Caco-2 (cell line): Measurements from ENCODE around the gene PDSS2. TPM values are rescaled to one million over a fixed set of nuclear protein-coding genes. Genes with fewer than 3 reads are reported as not detected.

Source experiments
- BruUV-seq: library from RNA; stranded (reverse); fragments of 400-500 nt; replicated peaks from 2 replicates; lab custom pipeline; 2021; lab: Mats Ljungman, UMichigan
- CTCF ChIA-PET: fragments of 300-600 bp; sonication (Branson Sonifier 250); formaldehyde crosslinking; loops from one replicate; lab custom pipeline; 2022; ENCODE audit warnings: antibody characterized with exemption; lab: Charles Lee
- POLR2A ChIA-PET: fragments of 300-600 bp; sonication (Branson Sonifier 250); formaldehyde crosslinking; loops from one replicate; lab custom pipeline; 2022; ENCODE audit warnings: antibody characterized with exemption; lab: Charles Lee
- DNase-seq, 2 experiments: peaks; one replicate each; pipeline versions ENCODE4 v3.0.0 to v3.0.0-alpha.2; 2020 to 2022
- H3K27me3 ChIP-seq: replicated peaks from 2 replicates; pipeline ENCODE4 v1.6.0; 2011; ENCODE audit warnings: low read length; ENCODE audit not compliant: control insufficient read depth, insufficient read depth
- H3K36me3 ChIP-seq: 2 replicates; pipeline ENCODE4 v1.5.1; 2011; ENCODE audit warnings: low read length; ENCODE audit not compliant: control insufficient read depth, insufficient read depth
- H3K4me1 ChIP-seq: fragments of 250-450 bp; sonication (Bioruptor Pico); 2 replicates; pipeline ENCODE4 v1.5.1; 2020; ENCODE audit warnings: mild to moderate bottlenecking
- H3K4me3 ChIP-seq: 2 replicates; pipeline ENCODE4 v1.5.1; 2011; ENCODE audit warnings: low read depth, mild to moderate bottlenecking, control low read depth, low read length
- H3K9me3 ChIP-seq: fragments of 250-450 bp; sonication (Bioruptor Pico); 2 replicates; pipeline ENCODE4 v1.5.1; 2020; ENCODE audit warnings: mild to moderate bottlenecking, moderate library complexity
- H3K27ac Mint-ChIP-seq: one replicate; pipeline ENCODE4 v1.8.0; 2022; ENCODE audit warnings: mixed read lengths; ENCODE audit not compliant: unreplicated experiment
- H3K27me3 Mint-ChIP-seq: one replicate; pipeline ENCODE4 v1.8.0; 2022; ENCODE audit warnings: mixed read lengths; ENCODE audit not compliant: insufficient read depth, unreplicated experiment
- H3K36me3 Mint-ChIP-seq: one replicate; pipeline ENCODE4 v1.8.0; 2022; ENCODE audit warnings: mild to moderate bottlenecking, mixed read lengths; ENCODE audit not compliant: insufficient read depth, unreplicated experiment
- H3K4me1 Mint-ChIP-seq: one replicate; pipeline ENCODE4 v1.8.0; 2022; ENCODE audit warnings: low read depth, mixed read lengths; ENCODE audit not compliant: unreplicated experiment
- H3K4me3 Mint-ChIP-seq: one replicate; pipeline ENCODE4 v1.8.0; 2022; ENCODE audit warnings: mild to moderate bottlenecking, moderate library complexity, mixed read lengths; ENCODE audit not compliant: unreplicated experiment
- H3K9me3 Mint-ChIP-seq: one replicate; pipeline ENCODE4 v1.8.0; 2022; ENCODE audit warnings: mixed read lengths; ENCODE audit not compliant: unreplicated experiment
- intact Hi-C: fragments of 100-400 bp; cut with micrococcal nuclease; formaldehyde crosslinking; loops from one replicate; pipeline ENCODE4 v1.10.0; 2022; ENCODE audit not compliant: unreplicated experiment
- total RNA-seq: library from RNA; stranded (reverse); gene quantifications from 2 replicates; pipeline ENCODE4 v1.2.3, GENCODE V29; 2022
- TF ChIP-seq, protein P1 (sequence below), 2 experiments: fragments of 200-600 bp in 1 of 2; IDR thresholded peaks; 1 replicate in 1 of 2; 2 replicates in 1 of 2; pipeline versions ENCODE4 v1.5.1 to v1.8.0; 2011 to 2022; ENCODE audit warnings: antibody characterized with exemption in 1 of 2, control low read depth in 1 of 2, inconsistent platforms in 1 of 2, low read depth in 1 of 2, low read length in 1 of 2, mild to moderate bottlenecking in 1 of 2, moderate library complexity in 1 of 2; ENCODE audit not compliant: insufficient read depth in 1 of 2, severe bottlenecking in 1 of 2, unreplicated experiment in 1 of 2

Gene PDSS2
- total RNA-seq, 1 experiment from 2014 or later, result 10.3 TPM

DNA sequence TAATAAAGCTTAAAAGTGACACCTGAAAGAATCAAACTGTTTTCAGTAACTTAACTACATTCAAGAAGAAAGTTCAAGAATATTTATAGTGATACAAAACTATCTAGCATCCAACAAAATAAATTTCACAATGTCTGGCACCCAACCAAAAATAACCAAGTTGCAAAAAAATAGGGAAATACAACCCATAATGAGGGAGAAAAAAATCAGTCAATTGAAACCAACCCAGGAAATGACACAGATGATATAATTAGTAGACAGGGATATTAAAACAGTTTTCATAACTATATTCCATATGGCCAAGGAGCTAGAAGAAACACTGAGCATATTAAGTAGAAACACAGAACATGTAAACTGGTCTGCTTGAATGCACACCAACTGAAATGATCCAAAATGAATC lies 223.9 kb downstream of the PDSS2 start:
- Mint-ChIP-seq H3K9me3 (no peaks in the 10 kb centered on the region), H3K27ac (no peak overlapping the region), H3K4me3 (no peak overlapping the region), H3K27me3 (no peaks in the 10 kb centered on the region), H3K36me3 (no peaks in the 10 kb centered on the region), H3K4me1 (peaks cover 25% of the 10 kb centered on the region)
- TF ChIP-seq, protein P1, sequence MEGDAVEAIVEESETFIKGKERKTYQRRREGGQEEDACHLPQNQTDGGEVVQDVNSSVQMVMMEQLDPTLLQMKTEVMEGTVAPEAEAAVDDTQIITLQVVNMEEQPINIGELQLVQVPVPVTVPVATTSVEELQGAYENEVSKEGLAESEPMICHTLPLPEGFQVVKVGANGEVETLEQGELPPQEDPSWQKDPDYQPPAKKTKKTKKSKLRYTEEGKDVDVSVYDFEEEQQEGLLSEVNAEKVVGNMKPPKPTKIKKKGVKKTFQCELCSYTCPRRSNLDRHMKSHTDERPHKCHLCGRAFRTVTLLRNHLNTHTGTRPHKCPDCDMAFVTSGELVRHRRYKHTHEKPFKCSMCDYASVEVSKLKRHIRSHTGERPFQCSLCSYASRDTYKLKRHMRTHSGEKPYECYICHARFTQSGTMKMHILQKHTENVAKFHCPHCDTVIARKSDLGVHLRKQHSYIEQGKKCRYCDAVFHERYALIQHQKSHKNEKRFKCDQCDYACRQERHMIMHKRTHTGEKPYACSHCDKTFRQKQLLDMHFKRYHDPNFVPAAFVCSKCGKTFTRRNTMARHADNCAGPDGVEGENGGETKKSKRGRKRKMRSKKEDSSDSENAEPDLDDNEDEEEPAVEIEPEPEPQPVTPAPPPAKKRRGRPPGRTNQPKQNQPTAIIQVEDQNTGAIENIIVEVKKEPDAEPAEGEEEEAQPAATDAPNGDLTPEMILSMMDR (IDR thresholded peaks at IDR 0.05; ENCODE audit: insufficient read depth in 1 of 2, low read depth in 1 of 2, low read length in 1 of 2, severe bottlenecking in 1 of 2, unreplicated experiment in 1 of 2), result no peak
- no TSS peak for BruUV-seq
- DNase-seq, result no peak
- Histone ChIP-seq H3K9me3 (0 out of 2 replicates have a peak, but pooled peaks cover 3% of the 10 kb centered on the region), H3K4me1 (peaks cover 22% of the 10 kb centered on the region), H3K36me3 (no peaks in the 10 kb centered on the region), H3K4me3 (no peak overlapping the region), H3K27me3 (no peaks in the 10 kb centered on the region)
- POLR2A ChIA-PET, result no interaction called here
- intact Hi-C loops, result no loop called here
- CTCF ChIA-PET, result no interaction called here

- Histone ChIP-seq H3K36me3 (no peaks in the 10 kb centered on the region), H3K9me3 (0 out of 2 replicates have a peak, but pooled peaks cover 3% of the 10 kb centered on the region), H3K4me3 (no peak overlapping the region), H3K4me1 (peaks cover 27% of the 10 kb centered on the region), H3K27me3 (no peaks in the 10 kb centered on the region)
- Mint-ChIP-seq H3K4me1 (peaks cover 30% of the 10 kb centered on the region), H3K27ac (peak overlapping the region; percentile 24), H3K4me3 (peak overlapping the region; percentile 25), H3K36me3 (no peaks in the 10 kb centered on the region), H3K27me3 (no peaks in the 10 kb centered on the region), H3K9me3 (no peaks in the 10 kb centered on the region)
- TF ChIP-seq, protein P1 (IDR thresholded peaks at IDR 0.05; ENCODE audit: insufficient read depth in 1 of 2, low read depth in 1 of 2, low read length in 1 of 2, severe bottlenecking in 1 of 2, unreplicated experiment in 1 of 2), result no peak
- POLR2A ChIA-PET, result no interaction called here
- intact Hi-C loops, result no loop called here
- no TSS peak for BruUV-seq
- CTCF ChIA-PET, result no interaction called here
- DNase-seq, result peak in 1 of 2 experiments; percentile 14
Measured at GRCh38 chr6:107235007-107235406, 224.4 kb downstream of the PDSS2 start.

- intact Hi-C loops, result loop anchor here (2.0 kb wide), 1 partner anchor 44 kb away; no protein-coding TSS in a partner anchor
- H3K27me3 ChIP-seq, result no peaks in the 10 kb centered on the region
- H3K36me3 Mint-ChIP-seq, result no peaks in the 10 kb centered on the region
- peaks cover 39% of the 10 kb centered on the region for H3K4me1 Mint-ChIP-seq
- no peak overlapping the region for H3K4me3 ChIP-seq
- peaks cover 33% of the 10 kb centered on the region for H3K4me1 ChIP-seq
- ChIA-PET POLR2A (no interaction called here), CTCF (no interaction called here)
- H3K9me3 ChIP-seq, result 0 out of 2 replicates have a peak, but pooled peaks cover 3% of the 10 kb centered on the region
- no peaks in the 10 kb centered on the region for H3K36me3 ChIP-seq
- no TSS peak for BruUV-seq
- TF ChIP-seq, protein P1 (IDR thresholded peaks at IDR 0.05; ENCODE audit: insufficient read depth in 1 of 2, low read depth in 1 of 2, low read length in 1 of 2, severe bottlenecking in 1 of 2, unreplicated experiment in 1 of 2), result no peak
- H3K4me3 Mint-ChIP-seq, result no peak overlapping the region
- no peaks in the 10 kb centered on the region for H3K9me3 Mint-ChIP-seq
- no peak overlapping the region for H3K27ac Mint-ChIP-seq
- DNase-seq, result no peak
- no peaks in the 10 kb centered on the region for H3K27me3 Mint-ChIP-seq
Measured at GRCh38 chr6:107231243-107231642, 228.1 kb downstream of the PDSS2 start.
